ENCODE data around the gene PRKN.

Gene PRKN

GRCh38 chr6:162306616-162307015, 420.9 kb downstream of the PRKN start:
- DNase-seq (ENCODE audit: low spot score): no peak

DNA sequence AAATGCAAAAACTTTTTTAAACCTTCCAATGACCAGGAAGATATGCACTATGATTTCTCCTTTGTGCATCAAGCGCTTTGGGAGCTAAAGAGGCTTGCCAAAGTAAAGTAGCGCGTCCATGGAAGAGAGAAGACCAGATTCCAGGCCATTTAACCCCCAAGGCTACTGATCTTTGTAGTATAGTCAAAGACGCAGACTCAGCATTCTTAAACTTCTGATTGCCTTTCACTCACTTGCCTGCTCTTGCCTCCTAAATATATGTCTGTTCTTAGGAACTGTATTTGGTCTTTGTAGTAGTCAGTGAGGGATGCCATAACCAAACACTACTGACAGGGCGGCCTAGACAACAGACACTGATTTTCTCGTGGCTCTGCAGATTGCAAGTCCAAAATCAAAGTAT, 426.4 kb downstream of the PRKN start:
- no peak for DNase-seq (ENCODE audit: low spot score)

DNA sequence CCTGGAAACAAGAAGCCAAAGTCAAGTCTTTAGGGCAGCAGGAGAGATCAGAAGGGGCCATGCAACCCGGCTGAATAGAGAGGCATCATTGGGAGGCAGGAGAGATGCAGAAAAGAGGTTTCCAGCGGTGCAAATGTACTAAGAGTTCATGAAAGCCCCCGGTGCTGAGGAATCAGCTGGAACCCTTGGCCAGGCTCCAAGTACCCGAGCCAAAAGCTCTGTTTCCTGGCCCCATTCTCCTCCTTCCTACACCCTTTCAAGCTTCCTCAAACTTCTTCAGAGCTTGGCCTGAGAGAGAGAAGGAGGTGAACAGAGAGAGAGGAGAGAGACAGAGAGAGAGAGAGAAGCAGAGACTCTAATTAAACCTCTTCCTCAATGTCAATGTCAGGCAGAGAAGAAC, 433.5 kb downstream of the PRKN start:
- DNase-seq (ENCODE audit: low spot score): no peak

GRCh38 chr6:162292915-162293314, 434.7 kb downstream of the PRKN start:
- no peak for DNase-seq (ENCODE audit: low spot score)

DNA sequence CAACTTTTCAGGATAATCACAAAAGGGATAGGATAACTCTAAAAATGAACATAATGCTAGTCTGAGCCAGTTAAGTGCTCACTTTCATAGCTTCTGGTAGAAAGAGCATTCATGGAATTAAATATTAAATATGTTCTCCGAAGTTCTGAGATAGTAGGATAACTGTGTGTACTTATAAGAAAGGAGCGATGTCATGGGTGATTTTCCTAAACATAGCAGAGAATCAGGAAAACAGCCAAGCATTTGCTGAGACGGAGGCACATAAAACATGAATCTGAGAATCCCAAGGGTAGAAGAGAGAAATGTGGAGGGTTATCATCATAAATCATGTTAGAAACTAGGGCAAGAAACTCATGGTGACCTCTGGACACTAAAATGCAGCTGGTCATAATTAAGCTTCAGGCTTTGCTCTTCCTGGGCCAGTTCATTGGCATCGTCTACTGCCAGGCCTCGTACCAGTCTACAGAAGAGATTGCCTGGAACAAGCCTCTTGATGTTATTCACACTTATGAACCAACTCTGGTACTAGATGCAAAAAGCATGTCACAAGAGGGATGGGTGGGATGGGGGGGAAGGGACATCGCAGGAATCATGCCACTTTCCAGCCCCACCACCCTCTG, 436.6 kb downstream of the PRKN start:
- DNase-seq (ENCODE audit: low spot score): no peak

DNA sequence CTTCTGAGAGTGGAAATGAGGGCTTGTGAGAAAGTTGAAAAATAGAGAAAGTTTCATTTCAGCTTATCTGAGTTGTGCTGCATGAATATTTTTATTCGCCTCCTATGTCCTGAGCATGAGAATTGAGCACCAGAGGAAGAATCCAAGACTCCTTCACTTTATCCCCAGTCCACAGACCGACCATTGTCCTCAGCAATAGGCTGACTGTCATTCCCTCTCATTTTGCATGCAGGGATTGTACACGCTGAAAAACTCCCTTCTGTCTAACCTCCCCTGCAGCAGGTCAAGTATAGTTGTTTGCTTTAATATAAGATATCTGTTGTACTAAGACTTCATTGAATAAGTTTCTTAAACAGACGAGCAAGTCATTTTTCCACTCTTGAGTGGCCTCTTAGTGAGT, 437.6 kb downstream of the PRKN start:
- no peak for DNase-seq (ENCODE audit: low spot score)

DNA sequence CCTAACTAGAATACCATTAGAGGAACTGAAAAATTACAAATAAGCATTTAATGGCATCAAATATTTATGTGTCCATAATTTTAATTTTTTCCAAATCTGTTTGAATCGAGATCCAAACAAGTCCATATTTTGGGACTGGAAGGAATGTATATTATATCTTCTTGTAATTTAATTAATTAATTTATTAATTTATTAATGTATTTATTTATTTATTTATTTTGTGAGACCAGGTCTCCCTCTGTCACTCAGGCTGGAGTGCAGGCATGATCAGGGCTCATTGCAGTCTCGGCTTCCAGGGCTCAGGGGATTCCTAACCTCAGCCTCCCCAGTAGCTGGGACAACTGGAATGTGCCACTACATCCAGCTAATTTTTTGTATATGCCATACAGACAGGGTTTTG, 453.6 kb downstream of the PRKN start:
- no peak for DNase-seq (ENCODE audit: low spot score)

DNA sequence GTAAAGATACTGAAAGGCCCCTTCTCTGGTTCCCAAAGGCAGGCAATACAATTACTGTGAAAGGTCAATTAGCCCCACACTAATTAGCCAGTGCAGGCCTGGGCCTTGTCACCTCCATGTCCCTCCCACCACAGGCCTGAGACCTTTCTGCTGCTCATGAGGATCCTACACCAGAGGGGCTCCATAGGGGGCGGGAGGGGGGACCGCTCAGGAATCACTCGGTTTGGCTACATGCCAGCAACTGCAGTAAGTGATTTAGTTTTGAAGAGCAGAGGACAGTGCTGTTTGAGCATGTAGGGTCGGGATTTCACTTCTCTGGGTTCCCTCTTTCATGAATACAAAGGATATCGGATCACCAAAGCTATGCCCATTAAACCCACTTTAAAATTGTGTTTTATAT, 455.6 kb downstream of the PRKN start:
- no peak for DNase-seq (ENCODE audit: low spot score)

- no peak for DNase-seq (ENCODE audit: low spot score)
Observed at GRCh38 chr6:162270966-162271365, 456.6 kb downstream of the PRKN start.

GRCh38 chr6:162267641-162268040, 459.9 kb downstream of the PRKN start:
- no peak for DNase-seq (ENCODE audit: low spot score)

DNA sequence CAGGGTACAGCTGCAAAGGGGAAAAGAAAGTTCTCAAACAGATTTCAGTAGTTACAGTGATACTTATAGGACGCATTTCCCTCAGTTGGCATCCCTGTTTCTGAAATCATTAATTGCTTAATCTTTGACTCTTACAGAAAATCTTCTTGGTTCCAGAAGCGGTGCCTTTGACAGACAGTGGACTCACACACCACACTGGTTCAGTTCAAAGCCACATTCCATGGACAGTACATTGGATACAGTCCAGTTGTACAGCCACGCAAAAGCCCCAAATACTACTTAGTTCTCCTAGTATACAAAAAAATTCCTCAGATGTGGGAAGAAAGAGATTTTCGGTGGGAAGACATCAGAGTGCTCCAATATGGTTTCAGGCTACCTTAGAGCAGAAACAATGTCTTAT, 460.4 kb downstream of the PRKN start:
- no peak for DNase-seq (ENCODE audit: low spot score)

DNA sequence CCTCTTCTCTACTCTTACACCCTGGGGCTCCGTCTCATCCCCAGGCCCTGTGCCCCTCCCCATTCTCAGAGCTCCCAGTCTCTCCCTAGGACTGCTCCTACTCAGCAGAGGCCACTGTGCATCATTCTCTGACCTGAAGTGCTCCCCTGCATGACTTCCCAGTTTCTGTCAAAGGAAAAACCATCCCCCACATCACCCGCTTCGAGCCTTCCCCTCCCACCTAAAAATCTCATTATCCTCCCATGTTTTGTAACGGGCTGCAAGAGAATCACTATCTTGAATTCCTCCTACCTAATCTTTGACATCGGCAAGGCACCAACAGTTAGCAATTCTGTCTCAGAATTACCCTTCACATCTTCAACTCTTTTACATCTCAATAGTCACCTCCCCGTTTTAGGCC, 463.0 kb downstream of the PRKN start:
- DNase-seq (ENCODE audit: low spot score): no peak

DNA sequence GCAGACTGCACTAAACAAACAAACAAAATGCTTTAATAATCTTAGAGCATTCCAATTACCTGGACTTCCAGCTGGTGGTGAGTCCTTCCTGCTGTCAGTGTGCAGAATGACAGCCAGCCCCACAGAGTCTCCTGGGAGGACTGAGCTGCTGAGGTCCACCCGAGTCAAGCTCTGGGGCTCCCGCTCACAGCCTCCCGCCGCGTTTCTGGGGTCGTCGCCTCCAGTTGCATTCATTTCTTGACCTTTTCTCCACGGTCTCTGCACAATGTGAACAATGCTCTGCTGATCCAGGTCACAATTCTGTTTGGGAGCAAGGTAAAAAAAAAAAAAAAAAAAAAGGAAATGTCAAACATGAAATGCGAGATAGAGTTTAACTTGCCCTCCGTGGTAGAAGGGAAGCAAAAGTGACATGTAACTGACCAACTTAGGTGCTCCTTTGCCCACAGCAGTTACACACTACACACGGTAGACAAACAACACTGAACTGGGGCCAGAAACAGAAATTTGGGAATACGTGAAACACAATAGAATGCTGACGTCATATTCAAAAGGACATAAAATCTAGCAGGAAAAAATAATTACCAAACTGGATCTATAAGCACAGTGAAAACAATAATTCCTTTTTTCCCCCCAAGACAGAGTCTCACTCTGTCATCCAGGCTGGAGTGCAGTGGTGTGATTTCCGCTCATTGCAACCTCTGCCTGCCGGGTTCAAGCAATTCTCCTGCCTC, 464.9 kb downstream of the PRKN start:
- no peak for DNase-seq (ENCODE audit: low spot score)

GRCh38 chr6:162261598-162261997, 466.0 kb downstream of the PRKN start:
- DNase-seq (ENCODE audit: low spot score): no peak

DNA sequence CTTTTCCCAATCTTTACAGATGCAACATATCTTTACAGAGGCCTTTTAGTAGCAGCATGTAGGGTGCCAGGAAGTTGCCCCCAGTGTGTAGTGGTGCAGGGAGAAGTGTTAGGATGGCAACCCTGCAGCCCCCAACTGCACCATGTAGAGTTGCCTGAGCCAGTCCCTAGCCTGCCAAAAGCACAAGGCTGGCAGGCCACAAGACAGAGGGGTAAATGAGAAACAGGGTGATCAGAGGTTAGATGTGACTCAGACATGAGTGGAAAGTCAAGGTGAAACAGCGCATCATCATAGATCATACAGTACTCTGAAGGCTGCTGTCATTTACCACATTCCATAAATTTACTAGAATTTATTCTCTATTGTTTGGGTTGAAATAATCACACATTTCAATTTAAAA, 467.5 kb downstream of the PRKN start:
- no peak for DNase-seq (ENCODE audit: low spot score)

GRCh38 chr6:162258647-162259046, 468.9 kb downstream of the PRKN start:
- no peak for DNase-seq (ENCODE audit: low spot score)

- DNase-seq (ENCODE audit: low spot score): no peak
Observed at GRCh38 chr6:162256361-162256760, 471.2 kb downstream of the PRKN start.

- DNase-seq (ENCODE audit: low spot score): no peak
Observed at GRCh38 chr6:162251257-162251656, 476.3 kb downstream of the PRKN start.

- no peak for DNase-seq (ENCODE audit: low spot score)
Observed at GRCh38 chr6:162249907-162250642, 477.5 kb downstream of the PRKN start.

GRCh38 chr6:162245830-162246420, 481.6 kb downstream of the PRKN start:
- no peak for DNase-seq (ENCODE audit: low spot score)

- no peak for DNase-seq (ENCODE audit: low spot score)
Observed at GRCh38 chr6:162244031-162244430, 483.5 kb downstream of the PRKN start.

- DNase-seq (ENCODE audit: low spot score): no peak
Observed at GRCh38 chr6:162242915-162243314, 484.7 kb downstream of the PRKN start.

GRCh38 chr6:162239330-162239729, 488.2 kb downstream of the PRKN start:
- no peak for DNase-seq (ENCODE audit: low spot score)

Measured in cerebellar cortex (tissue), 1 donor.